K562 (cell line): ENCODE measurements around the gene ABHD8. TPM values are rescaled to one million over a fixed set of nuclear protein-coding genes. Genes with fewer than 3 reads are reported as not detected.

ENCODE experiments used
- DLX4 ChIP-seq: fragments of 250-450 bp; sonication (Bioruptor Pico); IDR thresholded peaks from 2 replicates; pipeline ENCODE4 v1.6.1; 2021; ENCODE audit warnings: mild to moderate bottlenecking
- ETV1 ChIP-seq: fragments of 450-650 bp; conservative IDR thresholded peaks from 2 replicates; pipeline ENCODE4 v1.6.1; 2016; ENCODE audit warnings: missing genetic modification characterization, control low read depth, low read depth, missing compliant biosample characterization
- IFI16 ChIP-seq: fragments of 250-450 bp; sonication (Bioruptor Pico); IDR thresholded peaks from 2 replicates; pipeline ENCODE4 v2.1.2; 2022; ENCODE audit warnings: mild to moderate bottlenecking, inconsistent platforms
- MYBL2 ChIP-seq, 2 experiments: fragments of 450-650 bp in 1 of 2; sonication (generic) in 1 of 2; formaldehyde crosslinking in 1 of 2; IDR thresholded peaks; 2 replicates each; pipeline versions ENCODE4 v1.6.1 to v1.8.1; 2017 to 2022; ENCODE audit warnings: borderline replicate concordance in 1 of 2, inconsistent platforms in 1 of 2, low read depth in 1 of 2, mild to moderate bottlenecking in 1 of 2, missing genetic modification reagents in 1 of 2, moderate library complexity in 1 of 2
- NCOA2 ChIP-seq, 2 experiments: fragments of 450-650 bp; IDR thresholded peaks; 2 replicates each; pipeline ENCODE4 v1.6.1; 2018; ENCODE audit warnings: mild to moderate bottlenecking in 2 of 2, moderate library complexity in 1 of 2; ENCODE audit not compliant: partially characterized antibody in 2 of 2
- NRF1 ChIP-seq, 2 experiments: fragments of 450-650 bp; IDR thresholded peaks in 1 of 2; conservative IDR thresholded peaks in 1 of 2; 2 replicates each; pipeline ENCODE4 v1.6.1; 2014; ENCODE audit warnings: mild to moderate bottlenecking in 2 of 2
- POLR2G ChIP-seq: fragments of 200-400 bp; formaldehyde crosslinking; IDR thresholded peaks from 2 replicates; pipeline ENCODE4 v1.6.1; 2017; ENCODE audit warnings: low read depth, mild to moderate bottlenecking, antibody characterized with exemption, low read length, moderate library complexity
- REST ChIP-seq, 2 experiments: fragments of 450-650 bp; formaldehyde crosslinking in 1 of 2; IDR thresholded peaks; 2 replicates each; pipeline versions ENCODE4 v1.4.0 to v1.6.1; 2014 to 2020; ENCODE audit warnings: mild to moderate bottlenecking in 2 of 2, borderline replicate concordance in 1 of 2, low read depth in 1 of 2
- XRCC3 ChIP-seq: fragments of 450-650 bp; IDR thresholded peaks from 2 replicates; pipeline ENCODE4 v1.6.1; 2017; ENCODE audit warnings: mild to moderate bottlenecking, moderate library complexity
- ZNF274 ChIP-seq: IDR thresholded peaks from 2 replicates; pipeline ENCODE4 v1.6.1; 2011; ENCODE audit warnings: low read depth, mild to moderate bottlenecking, low read length, moderate library complexity, borderline replicate concordance
- ZNF766 ChIP-seq: fragments of 200-800 bp; sonication (Bioruptor generic); conservative IDR thresholded peaks from 2 replicates; pipeline ENCODE4 v1.6.1; 2016; ENCODE audit warnings: missing genetic modification characterization, missing compliant biosample characterization
- polyA plus RNA-seq, 8 experiments: library from polyadenylated mRNA; depleted of rRNA in 4 of 8; stranded (reverse) in 5 of 8; unstranded in 3 of 8; fragments of >200 nt; fragmentation: Nextera tagmentation in 2 of 8; fragmentation: Illumina TruSeq in 1 of 8; extraction: Ambion mirVana in 2 of 8; extraction: Trizol in 1 of 8; gene quantifications; 2 replicates each; pipeline versions ENCODE4 v1.2.1 to v1.2.3, GENCODE V29; 2011 to 2014; ENCODE audit warnings: inconsistent platforms in 1 of 8, missing spikeins in 1 of 8
- total RNA-seq, 7 experiments: library from RNA; depleted of rRNA in 6 of 7; stranded (reverse); fragments of >200 nt in 6 of 7; fragmentation: Illumina TruSeq in 2 of 7; extraction: Trizol in 2 of 7; gene quantifications; 2 replicates each; pipeline versions ENCODE4 v1.2.1 to v1.2.3, GENCODE V29; 2011 to 2021; ENCODE audit warnings: low replicate concordance in 1 of 7
- TF ChIP-seq, protein P1 (sequence below), 2 experiments: IDR thresholded peaks; 2 replicates each; pipeline ENCODE4 v1.6.1; 2011; ENCODE audit warnings: borderline replicate concordance in 1 of 2, control low read depth in 1 of 2, low read depth in 1 of 2, low read length in 1 of 2, mild to moderate bottlenecking in 1 of 2, mixed read lengths in 1 of 2, moderate library complexity in 1 of 2; ENCODE audit not compliant: insufficient read depth in 1 of 2, insufficient read length in 1 of 2, poor library complexity in 1 of 2, severe bottlenecking in 1 of 2; ENCODE audit errors: extremely low read depth in 1 of 2
- TF ChIP-seq, protein P2 (sequence below): fragments of 450-650 bp; IDR thresholded peaks from 2 replicates; pipeline ENCODE4 v1.6.1; 2014; ENCODE audit warnings: low read depth, mild to moderate bottlenecking, moderate library complexity, borderline replicate concordance

Gene ABHD8
- total and polyA plus RNA-seq, 9 of the 15 experiments (the other 6 are each of a cell fraction or from before 2014, with no cell fraction given), result 0.04 to 6.6 (median 2.0) TPM; not detected in 1

DNA sequence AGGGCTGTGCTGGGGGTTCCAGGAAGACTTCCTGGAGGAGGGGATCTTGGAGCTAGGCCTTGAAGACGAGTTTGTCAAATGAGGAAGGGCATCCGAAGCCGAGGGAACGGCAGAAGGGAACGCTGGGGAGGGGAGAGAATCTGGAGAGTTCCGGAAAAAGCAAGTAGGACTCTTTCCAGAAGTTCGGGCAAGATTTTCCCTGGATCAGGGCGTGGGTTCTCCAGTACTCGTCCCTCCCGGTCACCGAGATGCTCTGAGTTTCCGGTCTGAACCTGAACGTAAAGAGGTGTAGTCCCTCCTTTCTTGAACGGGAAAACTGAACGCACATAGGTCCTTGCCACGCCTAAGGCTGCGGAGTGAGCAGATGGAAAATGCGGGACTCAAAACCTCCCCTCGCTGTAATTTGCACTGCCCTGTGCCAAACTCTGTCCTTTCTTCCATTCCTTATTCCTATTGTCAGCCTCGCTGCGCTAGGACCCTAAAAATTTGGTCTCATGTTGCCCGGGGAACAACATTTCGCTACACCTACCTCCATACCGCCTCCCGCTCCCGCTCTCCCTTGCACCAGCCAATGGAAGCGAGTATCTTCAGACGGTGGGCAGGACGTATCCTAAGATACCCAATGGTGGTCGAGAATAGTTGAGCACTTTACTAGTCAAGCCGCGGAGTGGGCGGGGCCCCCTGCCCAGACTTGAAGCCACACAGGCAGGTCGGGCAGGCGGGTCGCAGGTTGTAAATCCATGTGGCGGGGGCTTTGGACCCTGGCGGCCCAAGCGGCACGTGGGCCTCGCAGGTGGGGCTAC, 33.8 kb upstream of the ABHD8 start, which contains the start of gene GTPBP3 (continued):
- TF ChIP-seq POLR2G (peak; percentile 95), ETV1 (tag) (peak; percentile 93), IFI16 (CRISPR knock-in tag) (no peak), MYBL2 (IDR thresholded peaks at IDR 0.05; ENCODE audit: low read depth) (no peak; the same call in 1 of the 2 replicates), MYBL2 (CRISPR knock-in tag; IDR thresholded peaks at IDR 0.05; ENCODE audit: borderline replicate concordance) (no peak), REST (IDR thresholded peaks at IDR 0.05; ENCODE audit: borderline replicate concordance) (peak; percentile 65), REST (CRISPR knock-in tag; IDR thresholded peaks at IDR 0.05; ENCODE audit: low read depth) (no peak; the same call in 1 of the 2 replicates), ZNF766 (CRISPR knock-in tag) (peak; percentile 41; the same call in 1 of the 2 replicates), XRCC3 (no peak), DLX4 (no peak), NCOA2 (IDR thresholded peaks at IDR 0.05; ENCODE audit: partially characterized antibody in 2 of 2) (no peak), NRF1 (conservative IDR thresholded peaks at IDR 0.05 in 1 of 2, IDR thresholded peaks at IDR 0.05 in 1 of 2) (peak; percentile 57 to 66), ZNF274 (no peak)
- TF ChIP-seq, protein P1, sequence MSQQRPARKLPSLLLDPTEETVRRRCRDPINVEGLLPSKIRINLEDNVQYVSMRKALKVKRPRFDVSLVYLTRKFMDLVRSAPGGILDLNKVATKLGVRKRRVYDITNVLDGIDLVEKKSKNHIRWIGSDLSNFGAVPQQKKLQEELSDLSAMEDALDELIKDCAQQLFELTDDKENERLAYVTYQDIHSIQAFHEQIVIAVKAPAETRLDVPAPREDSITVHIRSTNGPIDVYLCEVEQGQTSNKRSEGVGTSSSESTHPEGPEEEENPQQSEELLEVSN (IDR thresholded peaks at IDR 0.05; ENCODE audit: borderline replicate concordance in 1 of 2, extremely low read depth in 1 of 2, insufficient read depth in 1 of 2, insufficient read length in 1 of 2, low read depth in 1 of 2, low read length in 1 of 2, poor library complexity in 1 of 2, severe bottlenecking in 1 of 2), result peak; percentile 95 to 99
- TF ChIP-seq, protein P2, sequence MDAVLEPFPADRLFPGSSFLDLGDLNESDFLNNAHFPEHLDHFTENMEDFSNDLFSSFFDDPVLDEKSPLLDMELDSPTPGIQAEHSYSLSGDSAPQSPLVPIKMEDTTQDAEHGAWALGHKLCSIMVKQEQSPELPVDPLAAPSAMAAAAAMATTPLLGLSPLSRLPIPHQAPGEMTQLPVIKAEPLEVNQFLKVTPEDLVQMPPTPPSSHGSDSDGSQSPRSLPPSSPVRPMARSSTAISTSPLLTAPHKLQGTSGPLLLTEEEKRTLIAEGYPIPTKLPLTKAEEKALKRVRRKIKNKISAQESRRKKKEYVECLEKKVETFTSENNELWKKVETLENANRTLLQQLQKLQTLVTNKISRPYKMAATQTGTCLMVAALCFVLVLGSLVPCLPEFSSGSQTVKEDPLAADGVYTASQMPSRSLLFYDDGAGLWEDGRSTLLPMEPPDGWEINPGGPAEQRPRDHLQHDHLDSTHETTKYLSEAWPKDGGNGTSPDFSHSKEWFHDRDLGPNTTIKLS, result peak; percentile 81
